H9 (cell line): ENCODE results near the gene MYO5C. TPM values are rescaled to one million over a fixed set of nuclear protein-coding genes. Genes with fewer than 3 reads are reported as not detected.

ENCODE experiments used
- DNase-seq: peaks from one replicate; pipeline ENCODE4 v3.0.0-alpha.2; 2017
- H2AFZ ChIP-seq: one replicate; pipeline ENCODE4 v1.6.1; 2013; ENCODE audit warnings: mild to moderate bottlenecking, low read length, control low read depth, moderate library complexity
- H2AK5ac ChIP-seq: 2 replicates; pipeline ENCODE4 v1.6.1; 2013; ENCODE audit warnings: low read length, control low read depth, mixed read lengths; ENCODE audit not compliant: insufficient read length
- H2BK120ac ChIP-seq: one replicate; pipeline ENCODE4 v1.6.1; 2013; ENCODE audit warnings: low read depth, mild to moderate bottlenecking, low read length, control low read depth, inconsistent platforms; ENCODE audit not compliant: poor library complexity, severe bottlenecking
- H2BK12ac ChIP-seq: 2 replicates; pipeline ENCODE4 v1.6.1; 2013; ENCODE audit warnings: low read length, control low read depth, mixed read lengths, low read depth; ENCODE audit not compliant: insufficient read length
- H2BK15ac ChIP-seq: 2 replicates; pipeline ENCODE4 v1.6.1; 2013; ENCODE audit warnings: low read depth, low read length, control low read depth
- H2BK20ac ChIP-seq: one replicate; pipeline ENCODE4 v1.6.1; 2013; ENCODE audit warnings: low read depth, mild to moderate bottlenecking, low read length, control low read depth, inconsistent platforms; ENCODE audit not compliant: poor library complexity, severe bottlenecking
- H2BK5ac ChIP-seq: 2 replicates; pipeline ENCODE4 v1.6.1; 2013; ENCODE audit warnings: low read length, control low read depth, mixed read lengths; ENCODE audit not compliant: insufficient read length
- H3K14ac ChIP-seq: 2 replicates; pipeline ENCODE4 v1.6.1; 2013; ENCODE audit warnings: low read length, control low read depth; ENCODE audit not compliant: insufficient read depth
- H3K18ac ChIP-seq: 2 replicates; pipeline ENCODE4 v1.6.1; 2013; ENCODE audit warnings: low read depth, mild to moderate bottlenecking, mixed read lengths, low read length, control low read depth; ENCODE audit not compliant: insufficient read length
- H3K23ac ChIP-seq: 2 replicates; pipeline ENCODE4 v1.6.1; 2013; ENCODE audit warnings: low read length, control low read depth, mixed read lengths, low read depth; ENCODE audit not compliant: insufficient read length
- H3K23me2 ChIP-seq: 2 replicates; pipeline ENCODE4 v1.6.1; 2013; ENCODE audit warnings: low read depth, mild to moderate bottlenecking, mixed read lengths, low read length, control low read depth; ENCODE audit not compliant: insufficient read length, poor library complexity, severe bottlenecking
- H3K27ac ChIP-seq: 2 replicates; pipeline ENCODE4 v1.5.1; 2013; ENCODE audit warnings: low read length, control low read depth, mixed read lengths, low read depth; ENCODE audit not compliant: insufficient read length
- H3K27me3 ChIP-seq: 2 replicates; pipeline ENCODE4 v1.6.1; 2013; ENCODE audit warnings: low read length, control low read depth, inconsistent platforms; ENCODE audit not compliant: insufficient read depth
- H3K4ac ChIP-seq: 2 replicates; pipeline ENCODE4 v1.6.1; 2013; ENCODE audit warnings: low read depth, mild to moderate bottlenecking, control low read depth, inconsistent platforms, low read length, moderate library complexity
- H3K4me1 ChIP-seq: 2 replicates; pipeline ENCODE4 v1.6.1; 2013; ENCODE audit warnings: low read length, control low read depth, inconsistent platforms; ENCODE audit not compliant: insufficient read depth
- H3K4me2 ChIP-seq: 2 replicates; pipeline ENCODE4 v1.6.1; 2013; ENCODE audit warnings: low read length, control low read depth, mixed read lengths; ENCODE audit not compliant: insufficient read length, insufficient read depth
- H3K56ac ChIP-seq: 2 replicates; pipeline ENCODE4 v1.6.1; 2013; ENCODE audit warnings: low read depth, mild to moderate bottlenecking, mixed read lengths, low read length, control low read depth; ENCODE audit not compliant: insufficient read length
- H3K79me1 ChIP-seq: 2 replicates; pipeline ENCODE4 v1.6.1; 2013; ENCODE audit warnings: low read depth, mild to moderate bottlenecking, moderate library complexity, low read length, control low read depth, inconsistent platforms; ENCODE audit not compliant: insufficient read depth, poor library complexity, severe bottlenecking
- H3K79me2 ChIP-seq: 2 replicates; pipeline ENCODE4 v1.6.1; 2013; ENCODE audit warnings: low read length, control low read depth, inconsistent platforms; ENCODE audit not compliant: insufficient read depth
- H3K9ac ChIP-seq: 2 replicates; pipeline ENCODE4 v1.6.1; 2013; ENCODE audit warnings: low read length, control low read depth, mixed read lengths; ENCODE audit not compliant: insufficient read length; ENCODE audit errors: extremely low read depth
- H3K9me3 ChIP-seq: one replicate; pipeline ENCODE4 v1.6.1; 2013; ENCODE audit warnings: low read depth, low read length, inconsistent platforms; ENCODE audit not compliant: control insufficient read depth
- H3T11ph ChIP-seq: one replicate; pipeline ENCODE4 v1.6.1; 2013; ENCODE audit warnings: mild to moderate bottlenecking, low read length, control low read depth, inconsistent platforms
- H4K20me1 ChIP-seq: one replicate; pipeline ENCODE4 v1.6.1; 2013; ENCODE audit not compliant: control insufficient read depth, insufficient read length, insufficient read depth
- H4K5ac ChIP-seq: 2 replicates; pipeline ENCODE4 v1.6.1; 2013; ENCODE audit warnings: low read depth, mild to moderate bottlenecking, mixed read lengths, low read length, control low read depth; ENCODE audit not compliant: insufficient read length
- H4K8ac ChIP-seq: replicated peaks from 2 replicates; pipeline ENCODE4 v1.6.1; 2013; ENCODE audit warnings: low read length, control low read depth, mixed read lengths, low read depth; ENCODE audit not compliant: insufficient read length
- H4K91ac ChIP-seq: 2 replicates; pipeline ENCODE4 v1.6.1; 2013; ENCODE audit warnings: low read depth, mild to moderate bottlenecking, moderate library complexity, mixed read lengths, low read length, control low read depth; ENCODE audit not compliant: insufficient read length
- H3K27ac Mint-ChIP-seq, 3 experiments: 2 replicates in 2 of 3; 3 replicates in 1 of 3; pipeline ENCODE4 v1.8.0; 2020 to 2021; ENCODE audit warnings: mixed read lengths in 3 of 3, mild to moderate bottlenecking in 1 of 3, moderate library complexity in 1 of 3
- H3K27me3 Mint-ChIP-seq: 2 replicates; pipeline ENCODE4 v1.8.0; 2021; ENCODE audit warnings: low read depth, mild to moderate bottlenecking, moderate library complexity, mixed read lengths
- H3K36me3 Mint-ChIP-seq, 3 experiments: 2 replicates in 2 of 3; 3 replicates in 1 of 3; pipeline ENCODE4 v1.8.0; 2020 to 2021; ENCODE audit warnings: low read depth in 3 of 3, mixed read lengths in 3 of 3; ENCODE audit not compliant: insufficient read depth in 1 of 3
- H3K4me1 Mint-ChIP-seq, 2 experiments: 2 replicates each; pipeline ENCODE4 v1.8.0; 2020; ENCODE audit warnings: mixed read lengths in 2 of 2
- H3K4me3 Mint-ChIP-seq, 2 experiments: 2 replicates in 1 of 2; 3 replicates in 1 of 2; pipeline ENCODE4 v1.8.0; 2020 to 2021; ENCODE audit warnings: mild to moderate bottlenecking in 2 of 2, mixed read lengths in 2 of 2, moderate library complexity in 1 of 2
- H3K9me3 Mint-ChIP-seq, 2 experiments: 2 replicates in 1 of 2; 3 replicates in 1 of 2; pipeline ENCODE4 v1.8.0; 2020; ENCODE audit warnings: mild to moderate bottlenecking in 2 of 2, mixed read lengths in 2 of 2, moderate library complexity in 1 of 2
- WGBS: extraction: QIAGEN DNeasy Blood & Tissue Kit; methylation state at CpG from one replicate; pipeline ENCODE4 v1.1.7; 2013; ENCODE audit warnings: missing lambda C conversion rate, low lambda C conversion rate, mixed read lengths; ENCODE audit not compliant: insufficient read length; ENCODE audit errors: extremely low coverage; 5-methylcytosine and 5-hydroxymethylcytosine counted together
- total RNA-seq: library from RNA; stranded (reverse); gene quantifications from 2 replicates; pipeline ENCODE4 v1.2.1, GENCODE V29; 2021
- TF ChIP-seq, protein P1 (sequence below): fragments of 200-600 bp; sonication (generic); conservative IDR thresholded peaks from 3 replicates; pipeline ENCODE4 v1.8.0; 2021; ENCODE audit warnings: antibody characterized with exemption, mild to moderate bottlenecking

Gene MYO5C
- total RNA-seq, 1 experiment from 2014 or later = 22.2 TPM

DNA sequence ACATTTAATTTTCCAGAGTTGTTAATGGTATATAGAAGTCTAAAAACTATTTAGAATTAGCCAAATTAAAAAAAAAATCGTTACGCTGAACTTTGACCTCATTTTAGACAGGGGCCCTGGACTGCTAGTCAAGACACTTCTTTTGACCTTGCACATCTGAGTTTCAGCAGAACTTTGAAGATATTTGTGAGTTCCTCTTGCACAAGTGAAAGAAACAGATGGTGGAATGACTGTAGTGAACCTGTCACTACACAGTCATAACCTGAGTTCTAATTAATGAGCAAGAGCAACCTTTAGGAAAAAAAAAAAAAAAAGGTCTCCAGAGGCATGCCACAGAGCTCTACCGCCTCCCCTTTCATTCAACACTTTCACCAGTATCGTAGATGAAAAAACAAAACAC, 5.3 kb downstream of the MYO5C start:
- no peak for DNase-seq
- H3K36me3 Mint-ChIP-seq = peaks cover 29 to 41% (median 29%) of the 10 kb centered on the region in 3 experiments
- H3K9me3 Mint-ChIP-seq = peaks cover 10 to 11% of the 10 kb centered on the region in 2 experiments; a peak in 4 of 5 replicates
- Histone ChIP-seq H3K23me2 (peaks cover 7% of the 10 kb centered on the region), H3K23ac (no peak overlapping the region), H2AFZ (no peak overlapping the region), H2BK12ac (no peak overlapping the region), H3K18ac (no peak overlapping the region), H2AK5ac (no peak overlapping the region), H3K79me2 (peaks cover 4% of the 10 kb centered on the region; the same call in 1 of the 2 replicates), H3K4me2 (no peak overlapping the region), H4K5ac (no peak overlapping the region), H2BK15ac (no peak overlapping the region), H2BK5ac (no peak overlapping the region), H3K9me3 (no peaks in the 10 kb centered on the region), H2BK20ac (no peak overlapping the region), H3K4ac (no peak overlapping the region), H4K20me1 (no peaks in the 10 kb centered on the region), H3K9ac (no peak overlapping the region), H3K56ac (no peak overlapping the region), H3K4me1 (peaks cover 6% of the 10 kb centered on the region; the same call in 1 of the 2 replicates), H4K8ac (no peak overlapping the region), H3K79me1 (no peaks in the 10 kb centered on the region), H3K14ac (no peak overlapping the region), H3T11ph (no peak overlapping the region), H2BK120ac (no peak overlapping the region), H3K27ac (no peak overlapping the region), H4K91ac (no peak overlapping the region), H3K27me3 (no peaks in the 10 kb centered on the region)
- H3K27ac Mint-ChIP-seq = no peak overlapping the region
- H3K27me3 Mint-ChIP-seq = no peaks in the 10 kb centered on the region
- no peak overlapping the region for H3K4me3 Mint-ChIP-seq
- TF ChIP-seq, protein P1, sequence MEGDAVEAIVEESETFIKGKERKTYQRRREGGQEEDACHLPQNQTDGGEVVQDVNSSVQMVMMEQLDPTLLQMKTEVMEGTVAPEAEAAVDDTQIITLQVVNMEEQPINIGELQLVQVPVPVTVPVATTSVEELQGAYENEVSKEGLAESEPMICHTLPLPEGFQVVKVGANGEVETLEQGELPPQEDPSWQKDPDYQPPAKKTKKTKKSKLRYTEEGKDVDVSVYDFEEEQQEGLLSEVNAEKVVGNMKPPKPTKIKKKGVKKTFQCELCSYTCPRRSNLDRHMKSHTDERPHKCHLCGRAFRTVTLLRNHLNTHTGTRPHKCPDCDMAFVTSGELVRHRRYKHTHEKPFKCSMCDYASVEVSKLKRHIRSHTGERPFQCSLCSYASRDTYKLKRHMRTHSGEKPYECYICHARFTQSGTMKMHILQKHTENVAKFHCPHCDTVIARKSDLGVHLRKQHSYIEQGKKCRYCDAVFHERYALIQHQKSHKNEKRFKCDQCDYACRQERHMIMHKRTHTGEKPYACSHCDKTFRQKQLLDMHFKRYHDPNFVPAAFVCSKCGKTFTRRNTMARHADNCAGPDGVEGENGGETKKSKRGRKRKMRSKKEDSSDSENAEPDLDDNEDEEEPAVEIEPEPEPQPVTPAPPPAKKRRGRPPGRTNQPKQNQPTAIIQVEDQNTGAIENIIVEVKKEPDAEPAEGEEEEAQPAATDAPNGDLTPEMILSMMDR = no peak
- H3K4me1 Mint-ChIP-seq = peaks cover 44 to 47% of the 10 kb centered on the region in 2 experiments
- WGBS = no CpG with 5 or more reads among the region's 4 CpGs
